Erythroblast (primary cell): Measurements from ENCODE around the gene ARMH2.
"Not testable (repeated sequence)": the region's sequence is repeated elsewhere in the genome, so short reads cannot be mapped to it uniquely, and the experiment has no call there.

Experiments used
- DNase-seq, 2 experiments: peaks; one replicate each; lab custom pipeline; 2025; lab: John Stamatoyannopoulos, UW
- GATA1 ChIP-seq: IDR thresholded peaks from 2 replicates; pipeline ENCODE4 v1.6.1; 2011; ENCODE audit warnings: low read depth, mild to moderate bottlenecking, control low read depth, low read length, moderate library complexity
- POLR2A ChIP-seq: IDR thresholded peaks from 2 replicates; pipeline ENCODE4 v1.6.1; 2011; ENCODE audit warnings: mild to moderate bottlenecking, low read length

The ARMH2 gene

DNA sequence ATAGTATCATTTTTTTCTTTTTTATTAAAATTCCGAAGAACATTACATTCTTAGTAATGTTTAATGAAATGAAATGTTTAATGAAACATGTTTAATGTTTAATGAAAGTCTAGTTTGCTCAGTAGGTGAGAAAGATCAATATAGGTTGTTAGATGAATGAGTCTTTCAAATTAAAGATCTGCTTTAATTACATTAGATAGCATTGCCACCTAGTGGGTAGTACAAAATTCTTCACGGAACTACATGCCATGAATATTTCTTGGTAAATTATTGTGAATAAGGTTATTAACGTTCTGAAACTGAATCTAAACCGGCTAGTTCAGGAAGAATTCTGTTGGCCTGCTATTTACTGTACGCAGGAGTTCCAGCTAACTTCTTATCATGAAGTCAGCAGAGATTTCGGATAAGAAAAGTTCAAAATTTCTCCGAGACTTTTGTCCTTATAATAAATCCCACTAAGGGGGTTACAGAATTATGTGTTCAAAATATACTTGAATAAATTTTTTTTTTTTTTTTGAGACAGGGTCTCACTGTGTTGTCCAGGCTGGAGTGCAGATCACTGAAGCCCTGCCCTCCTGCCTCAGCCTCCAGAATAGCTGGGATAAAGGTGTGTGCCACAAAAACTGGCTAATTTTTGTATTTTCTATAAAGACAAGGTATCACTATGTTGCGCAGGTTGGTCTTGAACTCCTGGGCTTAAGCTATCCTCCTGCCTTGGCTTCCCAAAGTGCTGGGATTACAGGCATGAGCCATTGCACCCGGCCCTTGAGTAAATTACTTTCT, 31.8 kb downstream of the ARMH2 start:
- peak; percentile 30 to 47 for DNase-seq

DNA sequence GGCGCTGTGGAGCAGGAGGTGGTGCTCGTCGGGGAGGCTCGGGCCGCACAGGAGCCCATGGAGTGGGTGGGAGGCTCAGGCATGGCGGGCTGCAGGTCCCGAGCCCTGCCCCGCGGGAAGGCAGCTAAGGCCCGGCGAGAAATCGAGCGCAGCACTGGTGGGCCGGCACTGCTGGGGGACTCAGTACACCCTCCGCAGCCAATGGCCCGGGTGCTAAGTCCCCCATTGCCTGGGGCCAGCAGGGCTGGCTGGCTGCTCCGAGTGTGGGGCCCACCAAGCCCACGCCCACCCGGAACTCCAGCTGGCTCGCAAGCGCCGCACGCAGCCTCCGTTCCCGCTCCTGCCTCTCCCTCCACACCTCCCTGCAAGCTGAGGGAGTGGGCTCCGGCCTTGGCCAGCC, 32.7 kb downstream of the ARMH2 start:
- not testable (repeated sequence) for DNase-seq

More for the DNA sequence above, 31.8 kb downstream of the ARMH2 start:
- TF ChIP-seq POLR2A (no peak), GATA1 (no peak)

DNA sequence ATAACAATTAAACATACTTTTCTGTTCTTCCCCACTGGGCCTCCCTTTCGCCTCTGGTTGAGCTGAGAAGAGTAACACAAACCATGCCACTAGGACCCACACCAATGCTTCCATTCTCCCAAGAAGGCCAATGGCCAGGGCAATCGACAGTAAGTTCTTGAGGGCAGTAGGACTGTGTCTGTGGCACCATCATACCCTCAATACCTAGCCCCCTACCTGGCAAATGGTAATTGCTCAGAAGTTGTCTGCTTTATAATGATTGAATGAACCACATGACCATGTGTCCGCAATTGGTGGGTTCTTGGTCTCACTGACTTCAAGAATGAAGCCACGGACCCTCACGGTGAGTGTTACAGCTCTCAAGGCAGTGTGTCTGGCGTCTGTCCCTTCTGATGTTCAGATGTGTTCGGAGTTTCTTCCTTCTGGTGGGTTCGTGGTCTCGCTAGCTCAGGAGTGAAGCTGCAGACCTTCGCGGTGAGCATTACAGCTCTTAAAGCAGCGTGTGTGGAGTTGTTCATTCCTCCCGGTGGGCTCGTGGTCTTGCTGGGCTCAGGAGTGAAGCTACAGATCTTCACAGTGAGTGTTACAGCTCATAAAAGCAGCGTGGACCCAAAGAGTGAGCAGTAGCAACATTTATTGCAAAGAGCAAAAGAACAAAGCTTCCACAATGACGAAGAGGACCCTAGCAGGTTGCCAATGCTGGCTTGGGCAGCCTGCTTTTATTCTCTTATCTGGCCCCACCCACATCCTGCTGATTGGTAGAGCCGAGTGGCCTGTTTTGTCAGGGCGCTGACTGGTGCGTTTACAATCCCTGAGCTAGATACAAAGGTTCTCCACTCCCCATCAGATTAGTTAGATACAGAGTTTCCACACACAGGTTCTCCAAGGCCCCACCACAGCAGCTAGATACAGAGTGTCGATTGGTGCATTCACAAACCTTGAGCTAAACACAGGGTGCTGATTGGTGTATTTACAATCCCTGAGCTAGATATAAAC, 33.6 kb downstream of the ARMH2 start:
- not testable (repeated sequence) for DNase-seq

DNA sequence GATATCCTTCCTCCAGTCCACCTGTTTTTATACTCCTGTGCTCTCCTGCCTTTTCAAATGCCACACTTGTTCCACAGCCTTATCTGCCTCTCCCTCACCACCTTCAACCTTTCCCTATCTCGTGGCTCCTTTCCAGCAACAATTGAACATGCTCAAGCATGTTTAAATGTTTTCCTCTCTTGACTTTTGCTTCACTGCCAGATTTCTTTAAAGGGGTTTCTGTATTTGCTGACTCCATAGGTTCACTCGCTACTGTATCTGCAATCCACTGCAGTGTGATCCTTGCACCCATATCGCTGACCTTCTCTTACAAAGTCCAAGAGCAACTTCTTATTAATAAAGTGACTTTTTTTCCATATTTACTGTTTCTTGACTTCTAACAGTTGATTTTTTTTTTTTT, 35.1 kb downstream of the ARMH2 start:
- TF ChIP-seq GATA1 (no peak), POLR2A (no peak)
- DNase-seq, result peak; percentile 26 to 51

DNA sequence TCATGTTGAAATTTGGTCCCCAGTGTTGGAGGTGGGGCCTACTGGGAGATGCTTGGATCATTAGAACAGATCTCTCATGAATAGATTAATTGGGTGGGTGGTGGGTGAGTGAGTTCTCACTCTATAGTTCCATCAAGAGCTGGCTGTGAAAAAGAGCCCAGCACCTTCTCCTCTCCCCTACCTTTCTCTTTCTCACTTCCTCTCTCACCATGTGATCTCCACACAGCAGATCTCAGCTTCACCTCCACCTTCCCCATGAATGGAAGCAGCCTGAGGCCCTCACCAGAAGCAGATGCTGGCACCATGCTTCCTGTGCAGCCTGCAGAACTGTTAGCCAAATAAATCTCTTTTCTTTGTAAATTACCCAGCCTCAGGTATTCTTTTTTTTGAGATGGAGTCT, 36.9 kb downstream of the ARMH2 start:
- TF ChIP-seq POLR2A (no peak), GATA1 (no peak)
- no peak for DNase-seq

DNA sequence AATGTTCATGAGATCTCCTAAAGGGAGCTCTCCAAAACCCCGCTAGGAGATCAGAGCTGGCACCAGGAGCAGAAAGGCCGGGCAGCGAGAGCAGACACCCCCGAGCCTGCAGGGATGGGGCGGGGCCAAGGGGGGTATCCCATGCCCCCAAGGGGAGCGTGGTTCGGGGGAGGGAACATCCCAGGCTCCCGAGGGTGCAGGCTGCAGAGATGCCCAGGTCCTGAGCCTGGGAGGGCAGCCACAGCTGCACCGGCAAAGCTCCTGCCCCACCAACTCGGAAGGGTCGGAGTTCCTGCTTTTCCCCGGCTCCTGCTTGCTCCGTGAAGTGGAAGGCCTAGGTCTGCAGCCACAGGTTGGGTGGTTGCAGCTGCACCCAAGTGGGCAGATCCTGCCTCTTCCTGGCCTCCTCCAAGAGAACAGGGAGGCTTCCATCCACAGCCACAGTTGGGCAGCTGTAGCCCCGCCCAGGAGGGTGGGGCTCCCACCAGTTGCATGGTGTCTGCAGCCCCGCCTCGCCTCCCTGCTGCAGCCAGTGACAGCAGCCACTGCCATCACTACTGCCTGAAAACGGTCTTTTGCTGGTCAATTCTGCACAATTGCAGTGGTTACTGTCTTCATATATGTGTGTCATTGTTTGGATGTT, 37.4 kb downstream of the ARMH2 start:
- peak; percentile 54 to 55 for DNase-seq
- no peak for TF ChIP-seq GATA1
- TF ChIP-seq POLR2A, result no peak

DNA sequence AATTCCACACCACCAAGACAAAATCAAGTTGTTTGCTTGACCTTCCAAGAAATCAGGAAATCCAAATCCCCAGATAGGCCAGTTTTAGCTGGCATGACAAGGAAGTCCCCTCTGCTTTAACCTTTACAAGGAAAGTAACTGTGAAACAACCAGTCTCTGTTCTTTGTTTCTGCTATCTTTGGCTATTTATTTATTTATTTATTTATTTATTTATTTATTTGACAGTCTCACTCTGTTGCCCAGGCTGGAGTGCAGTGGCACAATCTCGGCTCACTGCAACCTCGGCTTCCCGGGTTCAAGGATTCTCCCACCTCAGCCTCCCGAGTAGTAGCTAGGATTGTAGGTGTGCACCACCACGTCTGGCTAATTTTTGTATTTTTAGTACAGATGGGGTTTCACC, 38.5 kb downstream of the ARMH2 start:
- TF ChIP-seq POLR2A (no peak), GATA1 (no peak)

DNA sequence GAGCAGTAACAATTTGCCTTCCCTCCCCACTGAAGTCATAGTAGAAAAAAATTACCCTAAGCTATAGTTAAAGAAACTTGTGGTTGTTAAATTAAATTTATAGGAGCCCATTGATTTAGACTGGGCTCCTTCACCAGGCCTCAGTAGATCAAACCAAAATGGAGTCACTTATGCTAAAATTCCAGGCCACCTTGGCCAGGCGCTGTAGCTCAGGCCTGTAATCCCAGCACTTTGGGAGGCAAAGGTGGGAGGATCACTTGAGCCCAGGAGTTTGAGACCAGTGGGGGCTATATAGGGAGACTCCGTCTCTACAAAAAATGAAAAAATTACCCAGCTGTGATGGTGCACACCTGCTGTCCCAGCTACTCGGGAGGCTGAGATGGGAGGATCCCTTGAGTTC, 39.0 kb downstream of the ARMH2 start:
- no peak for DNase-seq
- TF ChIP-seq GATA1, result no peak
- TF ChIP-seq POLR2A, result no peak

More for the DNA sequence above, 38.5 kb downstream of the ARMH2 start:
- no peak for DNase-seq

DNA sequence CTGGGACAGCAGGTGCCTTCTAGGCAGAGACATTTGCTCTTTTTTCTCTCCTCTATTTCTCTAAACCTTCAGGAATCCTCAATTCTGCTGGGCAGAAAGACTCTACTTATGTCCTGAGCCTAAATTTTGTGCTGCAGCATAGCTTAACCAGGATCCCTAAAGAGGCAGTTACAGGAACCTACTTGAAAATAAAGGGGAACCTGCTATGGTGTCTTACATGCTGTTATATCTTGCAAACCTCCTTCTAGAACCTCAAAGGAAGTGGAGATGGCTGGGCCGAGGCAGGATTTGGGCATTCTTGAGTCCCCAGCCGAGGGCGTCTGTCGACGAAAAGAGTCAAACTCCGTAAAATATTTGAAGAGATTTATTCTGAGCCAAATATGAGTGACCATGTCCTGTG, 41.1 kb downstream of the ARMH2 start:
- no peak for TF ChIP-seq POLR2A
- TF ChIP-seq GATA1, result no peak
- DNase-seq, result no peak

DNA sequence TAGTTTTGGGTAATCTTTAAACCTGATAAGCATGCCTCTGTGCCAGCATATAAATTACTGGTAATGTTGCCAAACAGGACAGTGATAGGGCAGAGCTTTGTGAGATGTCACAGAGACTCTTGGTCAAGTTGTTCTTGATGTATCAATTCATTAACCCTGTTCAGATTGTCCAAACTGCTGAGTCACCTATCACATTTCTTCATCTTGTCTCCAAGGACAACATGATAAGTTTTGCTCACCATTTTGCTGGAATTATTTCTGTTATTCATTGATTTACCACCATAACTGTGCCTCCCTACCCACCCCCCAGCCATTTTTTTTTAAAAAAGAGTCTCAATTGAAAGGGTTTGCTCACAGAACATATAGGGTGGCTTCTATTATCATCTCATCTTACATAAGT, 43.4 kb downstream of the ARMH2 start:
- peak; percentile 69 to 85 for DNase-seq
- TF ChIP-seq POLR2A, result no peak

DNA sequence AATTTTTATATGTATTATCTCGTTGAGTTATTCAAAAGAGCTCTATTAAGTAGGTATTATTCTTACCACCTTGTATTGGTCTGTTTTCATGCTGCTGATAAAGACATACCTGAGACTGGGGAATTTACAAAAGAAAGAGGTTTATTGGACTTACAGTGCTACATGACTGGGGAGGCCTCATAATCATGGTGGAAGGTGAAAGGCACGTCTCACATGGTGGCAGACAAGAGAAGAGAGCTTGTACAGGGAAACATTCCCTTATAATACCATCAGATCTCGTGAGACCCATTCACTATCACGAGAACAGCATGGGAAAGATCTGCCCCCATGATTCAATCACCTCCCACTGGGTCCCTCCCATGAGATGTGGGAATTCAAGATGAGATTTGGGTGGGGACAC, 44.3 kb downstream of the ARMH2 start:
- DNase-seq, result not testable (repeated sequence)

DNA sequence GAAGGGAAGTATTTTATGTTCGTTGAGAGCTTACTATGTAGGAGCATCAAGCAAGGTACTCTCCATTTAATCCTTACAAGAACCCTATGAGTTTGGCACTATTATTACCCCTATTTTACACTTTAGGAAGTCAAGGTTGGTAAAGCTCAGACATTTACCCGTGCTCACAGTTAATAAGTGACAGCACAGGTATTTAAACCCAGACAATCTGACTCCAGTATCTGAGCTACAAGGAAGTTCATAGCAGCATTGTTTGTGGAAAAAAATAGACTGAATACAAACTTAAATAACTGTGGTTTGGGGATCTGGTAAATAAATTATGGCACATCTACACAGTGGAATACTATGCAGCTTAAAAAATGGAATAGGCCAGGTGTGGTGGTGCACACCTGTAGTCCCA, 45.2 kb downstream of the ARMH2 start:
- no peak for TF ChIP-seq POLR2A
- TF ChIP-seq GATA1, result no peak
- no peak for DNase-seq

DNA sequence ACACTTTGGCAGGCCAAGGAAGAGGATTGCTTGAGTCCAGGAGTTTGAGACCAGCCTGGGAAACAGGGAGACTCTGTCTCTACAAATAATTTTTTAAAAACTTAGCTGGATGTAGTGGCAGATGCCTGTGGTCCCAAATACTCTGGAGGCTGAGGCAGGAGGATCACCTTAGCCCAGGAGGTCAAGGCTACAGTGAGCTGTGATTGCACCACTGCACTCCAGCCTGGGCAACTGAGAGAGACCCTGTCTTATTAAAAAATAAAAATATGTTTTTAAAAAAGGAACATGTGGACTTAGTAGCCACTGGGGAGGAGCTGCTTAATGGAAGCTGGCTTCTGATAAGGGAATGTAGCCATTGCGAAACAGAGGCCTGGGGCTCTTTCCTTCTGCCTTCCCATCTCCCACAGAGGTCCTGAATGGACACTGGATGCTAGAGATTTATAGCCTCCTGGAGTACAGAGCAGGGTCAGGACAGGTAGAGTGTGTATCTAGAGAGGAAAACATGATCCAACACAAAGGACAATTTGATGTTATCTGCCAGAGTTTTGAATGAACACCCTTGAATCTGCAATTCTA, 45.7 kb downstream of the ARMH2 start:
- DNase-seq, result peak in 1 of 2 experiments; percentile 15
- TF ChIP-seq POLR2A (no peak), GATA1 (no peak)

DNA sequence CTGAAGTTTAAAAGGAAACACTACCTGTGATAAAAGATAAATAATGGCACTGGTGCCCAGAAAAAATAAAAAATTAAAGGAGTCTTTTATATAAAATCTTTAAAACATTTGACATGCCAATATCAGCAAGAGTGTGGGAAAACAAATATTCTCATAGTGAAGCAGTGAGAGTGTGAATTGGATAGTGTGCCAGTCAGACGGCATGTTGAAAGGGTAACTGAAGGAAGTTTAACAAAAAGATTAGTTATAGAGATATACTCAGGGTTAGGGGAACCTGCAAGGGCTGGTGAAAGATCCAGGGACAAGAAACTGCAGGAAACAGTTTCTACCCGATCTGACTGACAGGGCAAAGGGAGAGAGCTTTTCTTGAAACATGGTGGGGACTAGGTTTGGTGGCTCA, 46.2 kb downstream of the ARMH2 start:
- no peak for DNase-seq
- TF ChIP-seq GATA1 (no peak), POLR2A (no peak)

DNA sequence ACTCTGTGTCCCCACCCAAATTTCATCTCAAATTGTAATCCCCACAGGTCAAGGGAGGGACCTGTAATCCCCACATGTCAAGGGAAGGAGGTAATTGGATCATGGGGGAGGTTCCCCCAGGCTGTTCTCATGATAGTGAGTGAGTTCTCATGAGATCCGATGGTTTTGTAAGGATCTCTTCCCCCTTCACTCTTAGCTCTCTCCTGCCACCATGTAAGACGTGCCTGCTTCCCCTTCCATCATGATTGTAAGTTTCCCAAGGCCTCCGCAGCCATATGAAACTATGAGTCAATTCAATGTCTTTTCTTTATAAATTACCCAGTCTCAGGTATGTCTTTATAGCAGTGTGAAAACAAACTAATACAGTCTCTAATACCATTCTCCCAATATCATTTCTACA, 47.8 kb downstream of the ARMH2 start:
- not testable (repeated sequence) for DNase-seq
